Progenitor cell of endocrine pancreas (in vitro differentiated cells): ENCODE measurements around the gene MED23. TPM values are rescaled to one million over a fixed set of nuclear protein-coding genes. Genes with fewer than 3 reads are reported as not detected.

Source experiments
- DNase-seq: peaks from one replicate; pipeline ENCODE4 v3.0.0; 2021; ENCODE audit warnings: low spot score; ENCODE audit not compliant: unreplicated experiment
- H3K27ac Mint-ChIP-seq: 2 replicates; pipeline ENCODE4 v1.8.0; 2021; ENCODE audit warnings: mild to moderate bottlenecking, moderate library complexity, mixed read lengths
- H3K27me3 Mint-ChIP-seq: 2 replicates; pipeline ENCODE4 v1.8.0; 2021; ENCODE audit warnings: mixed read lengths
- H3K36me3 Mint-ChIP-seq: 2 replicates; pipeline ENCODE4 v1.8.0; 2022; ENCODE audit warnings: mixed read lengths; ENCODE audit not compliant: insufficient read depth
- H3K4me1 Mint-ChIP-seq: 2 replicates; pipeline ENCODE4 v1.8.0; 2021; ENCODE audit warnings: low read depth, mixed read lengths
- H3K4me3 Mint-ChIP-seq: 2 replicates; pipeline ENCODE4 v1.8.0; 2021; ENCODE audit warnings: low read depth, mild to moderate bottlenecking, moderate library complexity, mixed read lengths
- H3K9me3 Mint-ChIP-seq: 2 replicates; pipeline ENCODE4 v1.8.0; 2021; ENCODE audit warnings: low read depth, mixed read lengths
- CTCF ChIP-seq: fragments of 200-600 bp; sonication (generic); IDR thresholded peaks from one replicate; pipeline ENCODE4 v1.5.0; 2021; ENCODE audit warnings: antibody characterized with exemption, mild to moderate bottlenecking; ENCODE audit not compliant: unreplicated experiment
- total RNA-seq: library from RNA; stranded (reverse); gene quantifications from 2 replicates; pipeline ENCODE4 v1.2.1, GENCODE V29; 2021

The MED23 gene
- total RNA-seq, 1 donor from 2014 or later = 39.4 TPM

DNA sequence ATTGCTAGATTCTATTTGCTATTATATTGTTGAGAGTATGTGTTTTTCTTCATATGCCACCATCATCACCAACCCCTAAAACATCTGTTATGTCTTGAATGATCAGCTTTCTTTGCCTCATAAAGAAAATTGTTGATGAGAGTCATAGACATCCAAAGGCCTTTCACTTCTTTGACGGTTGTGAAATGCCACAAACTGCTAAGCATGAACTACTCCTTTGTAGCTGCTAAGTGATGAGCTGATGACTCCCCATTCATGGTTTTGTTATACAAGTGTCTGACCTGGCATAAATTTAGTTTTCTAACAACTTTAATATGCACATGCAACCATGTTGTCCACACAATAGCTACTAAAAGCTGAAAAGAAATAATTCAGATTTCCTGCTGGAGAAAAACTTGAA, 684 bp upstream of the MED23 start:
- no peak for DNase-seq
- H3K9me3 Mint-ChIP-seq = no peaks in the 10 kb centered on the region
- H3K27ac Mint-ChIP-seq = no peak overlapping the region
- no peak for TF ChIP-seq CTCF
- H3K4me3 Mint-ChIP-seq = no peak overlapping the region
- peaks cover 1% of the 10 kb centered on the region for H3K36me3 Mint-ChIP-seq
- H3K27me3 Mint-ChIP-seq = peaks cover 3% of the 10 kb centered on the region
- peaks cover 9% of the 10 kb centered on the region for H3K4me1 Mint-ChIP-seq

DNA sequence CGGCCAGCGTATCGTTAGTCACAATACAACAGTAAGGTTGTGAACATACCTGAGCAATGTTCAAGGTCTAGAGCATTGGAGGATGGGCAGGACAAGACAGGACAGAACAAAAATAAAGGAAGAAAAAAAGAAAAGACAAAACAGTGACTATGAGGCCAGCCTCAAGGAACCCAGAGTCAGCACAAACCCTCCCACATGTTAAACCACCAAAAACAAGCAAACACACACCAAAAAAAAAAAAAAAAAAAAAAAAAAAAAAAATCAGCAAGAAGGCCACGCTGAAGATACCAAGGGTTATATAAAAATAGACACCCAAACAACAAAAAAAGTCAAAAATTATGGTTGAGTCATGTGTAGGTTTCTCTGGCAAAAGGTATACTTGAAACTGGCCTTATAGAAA, 12.8 kb downstream of the MED23 start:
- Mint-ChIP-seq H3K27me3 (no peaks in the 10 kb centered on the region), H3K27ac (no peak overlapping the region), H3K36me3 (peaks cover 10% of the 10 kb centered on the region), H3K9me3 (no peaks in the 10 kb centered on the region), H3K4me3 (no peak overlapping the region), H3K4me1 (no peaks in the 10 kb centered on the region)
- no peak for DNase-seq
- no peak for TF ChIP-seq CTCF

DNA sequence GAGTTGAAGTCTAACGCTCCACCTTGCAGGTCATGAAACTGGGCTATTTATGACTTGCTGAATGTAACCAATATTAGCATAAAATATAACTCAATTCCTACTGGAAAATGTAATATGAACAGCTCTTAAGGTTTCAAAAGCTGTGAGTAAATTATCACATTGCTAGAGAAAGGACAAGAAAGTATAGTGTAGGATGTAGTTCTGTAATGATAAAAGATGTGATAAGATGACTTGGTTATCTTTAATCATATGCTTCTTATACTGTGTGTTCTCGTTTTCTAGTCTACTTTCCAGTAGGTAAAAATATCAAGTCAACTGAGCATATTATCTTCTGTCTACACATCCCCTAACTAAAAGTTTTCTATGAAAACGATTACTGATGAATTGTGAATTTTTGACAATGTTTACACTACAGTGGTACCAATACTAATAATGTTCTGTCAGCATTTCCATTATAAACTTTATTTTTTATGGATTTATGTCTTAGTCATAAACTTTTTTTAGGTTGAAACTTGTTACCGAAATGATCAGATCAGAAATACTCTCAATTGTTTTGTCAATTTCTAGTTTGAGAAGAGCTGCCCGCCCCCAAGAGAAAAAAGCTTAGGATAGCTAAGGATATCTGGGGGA, 14.6 kb downstream of the MED23 start:
- Mint-ChIP-seq H3K36me3 (peaks cover 9% of the 10 kb centered on the region), H3K4me1 (no peaks in the 10 kb centered on the region), H3K4me3 (no peak overlapping the region), H3K9me3 (no peaks in the 10 kb centered on the region), H3K27me3 (no peaks in the 10 kb centered on the region), H3K27ac (no peak overlapping the region)
- no peak for DNase-seq
- TF ChIP-seq CTCF = no peak

DNA sequence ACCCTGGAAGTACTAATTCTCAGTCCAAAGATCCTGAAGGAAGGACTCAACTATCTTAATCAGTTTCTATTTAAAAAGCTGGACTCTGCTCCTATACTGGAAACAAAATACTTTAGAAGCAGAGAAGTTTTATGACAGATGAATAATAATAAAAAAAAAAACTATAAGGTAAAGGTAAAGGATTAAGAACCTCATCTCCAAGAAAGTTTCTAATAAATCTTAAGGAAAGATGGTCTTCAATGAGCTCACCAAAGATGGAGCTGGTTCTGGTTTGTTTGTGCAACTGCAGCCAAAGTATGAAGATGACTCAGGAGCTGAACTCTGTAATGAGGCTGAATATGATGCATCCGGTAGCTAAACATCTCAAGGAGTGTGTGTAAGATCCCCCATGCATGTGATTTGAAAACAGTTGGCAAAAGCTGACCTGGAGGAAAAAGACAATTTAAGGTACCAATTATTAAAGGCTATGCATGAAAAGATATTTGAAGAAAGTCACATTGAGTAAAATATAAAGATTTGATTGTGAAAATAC, 25.2 kb downstream of the MED23 start:
- no peaks in the 10 kb centered on the region for H3K9me3 Mint-ChIP-seq
- no peak overlapping the region for H3K27ac Mint-ChIP-seq
- TF ChIP-seq CTCF = no peak
- H3K36me3 Mint-ChIP-seq = peaks cover 27% of the 10 kb centered on the region
- no peak for DNase-seq
- H3K4me1 Mint-ChIP-seq = no peaks in the 10 kb centered on the region
- H3K27me3 Mint-ChIP-seq = no peaks in the 10 kb centered on the region
- no peak overlapping the region for H3K4me3 Mint-ChIP-seq

DNA sequence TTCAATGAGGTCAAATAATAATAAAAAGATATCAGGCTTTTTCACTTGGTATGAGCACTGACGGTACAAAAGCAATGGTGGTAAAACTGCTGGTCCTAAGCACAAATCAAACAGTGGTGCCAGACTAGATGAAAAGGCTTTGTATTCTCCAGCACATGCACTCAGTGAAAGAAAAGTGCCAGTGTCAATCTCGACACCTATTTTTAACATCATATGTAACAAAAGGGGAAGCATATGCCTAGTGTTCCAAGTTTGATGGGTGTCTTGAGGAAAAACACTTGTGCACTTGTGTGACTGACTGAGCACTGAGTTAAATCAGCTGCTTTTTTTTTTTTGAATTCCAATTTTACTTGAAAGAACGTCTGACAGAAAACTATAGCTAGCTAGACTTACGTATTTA, 27.3 kb downstream of the MED23 start:
- no peak for DNase-seq
- H3K4me1 Mint-ChIP-seq = no peaks in the 10 kb centered on the region
- no peak overlapping the region for H3K4me3 Mint-ChIP-seq
- no peaks in the 10 kb centered on the region for H3K27me3 Mint-ChIP-seq
- TF ChIP-seq CTCF = no peak
- H3K9me3 Mint-ChIP-seq = no peaks in the 10 kb centered on the region
- no peak overlapping the region for H3K27ac Mint-ChIP-seq
- H3K36me3 Mint-ChIP-seq = peaks cover 24% of the 10 kb centered on the region
